SK-N-SH (cell line): ENCODE measurements around the gene MRPL54.

Source experiments
- CHD2 ChIP-seq: fragments of 150-350 bp; IDR thresholded peaks from 2 replicates; pipeline ENCODE4 v1.6.1; 2018; ENCODE audit warnings: low read length; ENCODE audit not compliant: partially characterized antibody
- EP300 ChIP-seq, 2 experiments: IDR thresholded peaks; 2 replicates each; pipeline versions ENCODE4 v1.4.0 to v1.6.1; 2012; ENCODE audit warnings: borderline replicate concordance in 1 of 2, low read depth in 1 of 2, low read length in 1 of 2
- IRF3 ChIP-seq: fragments of 150-350 bp; IDR thresholded peaks from 2 replicates; pipeline ENCODE4 v1.6.1; 2016; ENCODE audit warnings: mild to moderate bottlenecking, low read depth, low read length
- RAD21 ChIP-seq: IDR thresholded peaks from 2 replicates; pipeline ENCODE4 v1.6.1; 2012; ENCODE audit warnings: mild to moderate bottlenecking, low read length
- TAF1 ChIP-seq: IDR thresholded peaks from 2 replicates; pipeline ENCODE4 v1.6.1; 2012; ENCODE audit warnings: low read depth, mild to moderate bottlenecking, low read length, moderate library complexity, borderline replicate concordance
- TF ChIP-seq, protein P1 (sequence below): fragments of 200-600 bp; sonication (generic); IDR thresholded peaks from 2 replicates; pipeline ENCODE4 v1.6.1; 2017; ENCODE audit warnings: antibody characterized with exemption, mild to moderate bottlenecking, moderate library complexity
- TF ChIP-seq, protein P2 (sequence below): IDR thresholded peaks from 2 replicates; pipeline ENCODE4 v1.4.0; 2012; ENCODE audit warnings: low read depth, borderline replicate concordance

DNA sequence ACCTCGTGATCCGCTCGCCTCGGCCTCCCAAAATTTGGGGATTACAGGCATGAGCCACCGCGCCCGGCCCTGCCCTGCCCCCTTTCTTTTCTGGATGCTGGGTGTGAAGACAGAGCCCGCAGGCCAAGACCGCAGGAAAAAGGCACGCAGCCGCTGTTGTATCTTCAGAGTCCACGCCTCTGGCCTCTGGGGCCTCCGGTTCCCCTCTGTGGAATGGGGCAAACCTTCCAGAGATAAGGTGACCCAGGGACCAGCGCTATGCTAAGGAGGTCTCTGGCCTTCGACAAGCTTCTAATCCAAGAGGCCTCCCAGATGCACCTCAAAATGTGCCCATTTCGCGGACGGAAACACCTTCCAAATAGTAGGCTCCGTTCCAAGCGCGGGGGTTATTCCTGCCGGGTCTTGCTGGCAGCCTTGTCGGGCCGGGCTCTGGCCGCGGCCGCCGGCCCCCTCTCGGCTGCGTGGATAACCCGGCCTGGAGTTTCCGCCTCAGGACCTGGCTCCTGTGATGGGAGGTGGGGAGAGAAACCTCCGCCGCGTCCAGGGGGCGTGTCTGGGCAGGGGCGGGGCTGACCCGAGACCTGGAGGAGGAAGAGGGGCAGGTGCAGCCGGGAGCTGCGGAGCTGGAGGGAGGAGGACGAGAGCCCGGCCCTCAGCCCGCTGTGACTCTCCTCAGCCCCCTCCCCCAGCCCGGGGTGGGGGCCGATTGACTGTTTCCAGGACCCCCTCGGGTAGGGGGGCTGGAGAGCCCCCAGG is 41.2 kb upstream of the MRPL54 start:
- TF ChIP-seq, protein P1, sequence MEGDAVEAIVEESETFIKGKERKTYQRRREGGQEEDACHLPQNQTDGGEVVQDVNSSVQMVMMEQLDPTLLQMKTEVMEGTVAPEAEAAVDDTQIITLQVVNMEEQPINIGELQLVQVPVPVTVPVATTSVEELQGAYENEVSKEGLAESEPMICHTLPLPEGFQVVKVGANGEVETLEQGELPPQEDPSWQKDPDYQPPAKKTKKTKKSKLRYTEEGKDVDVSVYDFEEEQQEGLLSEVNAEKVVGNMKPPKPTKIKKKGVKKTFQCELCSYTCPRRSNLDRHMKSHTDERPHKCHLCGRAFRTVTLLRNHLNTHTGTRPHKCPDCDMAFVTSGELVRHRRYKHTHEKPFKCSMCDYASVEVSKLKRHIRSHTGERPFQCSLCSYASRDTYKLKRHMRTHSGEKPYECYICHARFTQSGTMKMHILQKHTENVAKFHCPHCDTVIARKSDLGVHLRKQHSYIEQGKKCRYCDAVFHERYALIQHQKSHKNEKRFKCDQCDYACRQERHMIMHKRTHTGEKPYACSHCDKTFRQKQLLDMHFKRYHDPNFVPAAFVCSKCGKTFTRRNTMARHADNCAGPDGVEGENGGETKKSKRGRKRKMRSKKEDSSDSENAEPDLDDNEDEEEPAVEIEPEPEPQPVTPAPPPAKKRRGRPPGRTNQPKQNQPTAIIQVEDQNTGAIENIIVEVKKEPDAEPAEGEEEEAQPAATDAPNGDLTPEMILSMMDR = no peak
- TF ChIP-seq IRF3 (no peak), RAD21 (no peak), CHD2 (peak; percentile 84), EP300 (IDR thresholded peaks at IDR 0.05; ENCODE audit: borderline replicate concordance in 1 of 2, low read depth in 1 of 2, low read length in 1 of 2) (peak in 1 of 2 experiments; percentile 41; a peak in 1 of 4 replicates), TAF1 (no peak)
- TF ChIP-seq, protein P2, sequence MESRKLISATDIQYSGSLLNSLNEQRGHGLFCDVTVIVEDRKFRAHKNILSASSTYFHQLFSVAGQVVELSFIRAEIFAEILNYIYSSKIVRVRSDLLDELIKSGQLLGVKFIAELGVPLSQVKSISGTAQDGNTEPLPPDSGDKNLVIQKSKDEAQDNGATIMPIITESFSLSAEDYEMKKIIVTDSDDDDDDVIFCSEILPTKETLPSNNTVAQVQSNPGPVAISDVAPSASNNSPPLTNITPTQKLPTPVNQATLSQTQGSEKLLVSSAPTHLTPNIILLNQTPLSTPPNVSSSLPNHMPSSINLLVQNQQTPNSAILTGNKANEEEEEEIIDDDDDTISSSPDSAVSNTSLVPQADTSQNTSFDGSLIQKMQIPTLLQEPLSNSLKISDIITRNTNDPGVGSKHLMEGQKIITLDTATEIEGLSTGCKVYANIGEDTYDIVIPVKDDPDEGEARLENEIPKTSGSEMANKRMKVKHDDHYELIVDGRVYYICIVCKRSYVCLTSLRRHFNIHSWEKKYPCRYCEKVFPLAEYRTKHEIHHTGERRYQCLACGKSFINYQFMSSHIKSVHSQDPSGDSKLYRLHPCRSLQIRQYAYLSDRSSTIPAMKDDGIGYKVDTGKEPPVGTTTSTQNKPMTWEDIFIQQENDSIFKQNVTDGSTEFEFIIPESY = no peak
